ACC112 (cell line): ENCODE measurements around the gene CDCA7L.

Experiments
- H2AFZ ChIP-seq: fragments of 200-600 bp; sonication (generic); one replicate; pipeline ENCODE4 v1.6.0; 2017; ENCODE audit warnings: antibody characterized with exemption, low read length; ENCODE audit not compliant: unreplicated experiment
- H3K27ac ChIP-seq: fragments of 200-600 bp; sonication (generic); 2 replicates; pipeline ENCODE4 v1.5.1; 2014; ENCODE audit warnings: low read depth, mild to moderate bottlenecking, antibody characterized with exemption, low read length, moderate library complexity
- H3K27me3 ChIP-seq: fragments of 200-600 bp; sonication (generic); 2 replicates; pipeline ENCODE4 v1.6.1; 2014; ENCODE audit warnings: mild to moderate bottlenecking, antibody characterized with exemption, low read length, moderate library complexity, mixed read lengths; ENCODE audit not compliant: insufficient read depth
- H3K36me3 ChIP-seq: fragments of 200-600 bp; sonication (generic); 2 replicates; pipeline ENCODE4 v1.6.1; 2016; ENCODE audit warnings: mild to moderate bottlenecking, antibody characterized with exemption, low read length, moderate library complexity, mixed read lengths; ENCODE audit not compliant: insufficient read depth
- H3K4me1 ChIP-seq: fragments of 200-600 bp; sonication (generic); one replicate; pipeline ENCODE4 v1.6.1; 2016; ENCODE audit warnings: low read length, mixed read lengths; ENCODE audit not compliant: insufficient read depth, unreplicated experiment, control insufficient read depth
- H3K4me3 ChIP-seq: fragments of 200-600 bp; sonication (generic); 2 replicates; pipeline ENCODE4 v1.5.1; 2014; ENCODE audit warnings: mild to moderate bottlenecking, low read depth, low read length
- H3K79me2 ChIP-seq: fragments of 200-600 bp; sonication (generic); one replicate; pipeline ENCODE4 v1.6.0; 2016; ENCODE audit warnings: low read length; ENCODE audit not compliant: control insufficient read depth, unreplicated experiment, insufficient read depth

CDCA7L gene

DNA sequence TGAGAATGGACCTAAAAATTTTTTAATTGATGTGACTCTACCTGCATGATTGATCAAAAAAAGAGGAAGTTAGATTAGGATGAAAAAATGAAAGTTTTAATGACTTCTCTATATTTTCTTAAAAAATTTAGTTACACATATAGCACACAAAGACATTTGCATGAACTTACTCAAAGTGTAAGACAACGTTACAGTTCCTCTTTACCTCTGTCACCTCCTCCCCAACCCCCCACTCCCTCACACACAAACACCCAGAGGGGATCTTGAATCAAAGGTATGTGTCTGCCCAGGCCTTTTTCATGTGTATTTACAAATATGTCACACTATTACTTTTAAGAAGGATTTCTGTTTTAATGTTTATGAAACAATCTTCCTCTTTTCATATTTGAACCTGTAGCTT is 20.6 kb upstream of the CDCA7L start:
- H3K4me3 ChIP-seq, result no peak overlapping the region
- no peak overlapping the region for H3K27ac ChIP-seq
- no peaks in the 10 kb centered on the region for H3K27me3 ChIP-seq
- no peaks in the 10 kb centered on the region for H3K79me2 ChIP-seq
- H3K4me1 ChIP-seq, result no peaks in the 10 kb centered on the region
- H3K36me3 ChIP-seq, result no peaks in the 10 kb centered on the region
- no peak overlapping the region for H2AFZ ChIP-seq

DNA sequence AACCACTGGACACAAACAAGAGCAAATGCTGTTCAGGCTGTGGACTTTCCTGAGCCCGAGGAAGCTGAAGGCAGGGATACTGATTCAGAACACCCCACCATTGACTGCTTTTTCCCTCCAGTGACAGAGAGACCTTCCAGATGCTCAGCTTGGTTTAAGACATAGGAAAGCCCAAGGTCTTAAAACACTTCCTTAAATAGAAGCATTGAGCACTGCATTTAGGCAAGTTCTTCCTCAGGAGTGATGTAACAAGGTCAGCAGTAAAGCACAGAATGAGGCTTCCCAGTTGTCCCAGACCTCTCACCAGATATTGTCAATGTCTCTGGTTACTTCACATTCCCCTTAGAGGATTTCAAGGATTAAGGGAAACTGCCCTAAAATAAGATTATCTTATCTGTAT is 19.6 kb upstream of the CDCA7L start:
- H3K27ac ChIP-seq, result no peak overlapping the region
- H3K4me3 ChIP-seq, result no peak overlapping the region
- H3K36me3 ChIP-seq, result no peaks in the 10 kb centered on the region
- peaks cover 9% of the 10 kb centered on the region for H3K4me1 ChIP-seq
- H2AFZ ChIP-seq, result no peak overlapping the region
- H3K79me2 ChIP-seq, result no peaks in the 10 kb centered on the region
- H3K27me3 ChIP-seq, result no peaks in the 10 kb centered on the region

DNA sequence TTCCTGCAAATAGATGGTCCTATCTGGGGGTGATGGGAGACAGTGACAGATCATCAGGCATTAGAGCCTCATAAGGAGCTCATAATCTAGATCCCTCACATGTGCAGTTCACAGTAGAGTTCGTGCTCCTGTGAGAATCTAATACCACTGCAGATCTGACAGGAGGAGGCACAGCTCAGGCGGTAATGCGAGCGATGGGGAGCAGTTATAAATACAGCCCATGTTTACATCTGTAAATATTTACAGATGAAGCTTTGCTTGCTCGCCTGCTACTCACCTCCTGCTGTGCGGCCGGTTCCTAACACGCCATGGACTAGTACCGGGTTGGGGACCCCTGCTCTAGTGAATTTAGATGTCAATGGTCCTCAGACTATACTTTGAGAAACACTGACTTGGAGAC is 17.0 kb upstream of the CDCA7L start:
- no peaks in the 10 kb centered on the region for H3K36me3 ChIP-seq
- H2AFZ ChIP-seq, result no peak overlapping the region
- H3K27ac ChIP-seq, result no peak overlapping the region
- peaks cover 11% of the 10 kb centered on the region for H3K4me1 ChIP-seq
- no peaks in the 10 kb centered on the region for H3K27me3 ChIP-seq
- H3K79me2 ChIP-seq, result no peaks in the 10 kb centered on the region
- no peak overlapping the region for H3K4me3 ChIP-seq

DNA sequence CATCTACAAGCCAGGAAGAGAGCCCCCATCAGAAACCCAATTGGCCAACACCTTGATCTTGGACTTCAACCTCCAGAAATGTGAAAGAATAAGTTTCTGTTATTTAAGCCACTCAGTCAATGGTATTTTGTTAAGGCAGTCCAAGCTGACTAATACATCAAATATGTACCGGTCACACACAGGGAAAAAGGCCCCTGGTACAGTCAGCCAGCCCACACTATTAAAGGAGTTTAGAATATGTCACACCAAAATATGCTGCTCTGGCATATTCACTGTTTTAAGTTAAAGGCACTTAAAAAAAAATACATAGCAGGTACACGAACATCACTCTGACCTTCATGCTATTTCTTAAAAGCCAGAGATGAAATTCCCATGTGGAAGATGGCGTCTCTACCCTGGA is 15.2 kb upstream of the CDCA7L start:
- Histone ChIP-seq H3K4me1 (peaks cover 11% of the 10 kb centered on the region), H3K27me3 (no peaks in the 10 kb centered on the region), H3K27ac (peak overlapping the region; percentile 2; the same call in 1 of the 2 replicates), H2AFZ (no peak overlapping the region), H3K4me3 (no peak overlapping the region), H3K79me2 (no peaks in the 10 kb centered on the region), H3K36me3 (no peaks in the 10 kb centered on the region)

DNA sequence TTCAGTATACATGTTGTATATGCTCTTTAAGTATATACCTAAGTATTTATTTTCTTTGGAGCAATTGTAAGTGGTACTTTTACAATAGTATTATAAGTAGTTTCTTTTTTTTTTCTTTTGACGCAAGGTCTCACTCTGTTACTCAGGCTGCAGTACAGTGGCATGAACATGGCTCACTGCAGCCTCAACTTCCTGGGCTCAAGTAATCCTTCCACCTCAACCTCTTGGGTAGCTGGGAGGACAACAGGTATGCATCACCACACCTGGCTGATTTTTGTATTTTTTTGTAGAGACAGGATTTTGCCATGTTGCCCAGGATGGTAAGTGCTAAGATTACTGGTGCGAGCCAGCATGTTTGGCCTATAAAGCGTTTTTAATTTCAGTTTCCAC is 13.7 kb upstream of the CDCA7L start:
- Histone ChIP-seq H3K27ac (no peak overlapping the region), H3K4me1 (peaks cover 11% of the 10 kb centered on the region), H3K27me3 (no peaks in the 10 kb centered on the region), H3K36me3 (no peaks in the 10 kb centered on the region), H3K79me2 (no peaks in the 10 kb centered on the region), H2AFZ (no peak overlapping the region), H3K4me3 (no peak overlapping the region)

DNA sequence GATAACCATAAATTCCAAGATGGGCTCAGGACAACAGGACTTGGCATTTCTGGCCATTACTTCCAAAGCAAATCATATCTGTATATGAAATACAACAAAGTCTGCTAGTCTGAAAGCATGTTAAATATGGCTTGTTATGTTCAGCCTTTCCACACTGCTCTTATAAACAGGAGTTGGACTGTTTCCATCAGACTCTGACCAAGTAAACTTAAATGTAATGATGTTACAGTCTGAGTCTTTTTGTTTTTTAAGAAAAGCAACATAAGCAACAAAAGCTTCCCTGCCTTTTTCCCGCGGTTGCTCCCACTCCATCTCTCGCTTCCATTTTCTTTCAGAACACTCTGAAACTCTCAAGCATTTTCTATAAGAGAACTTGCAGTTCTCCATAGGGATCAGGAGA is 8.1 kb upstream of the CDCA7L start:
- no peaks in the 10 kb centered on the region for H3K36me3 ChIP-seq
- H3K27me3 ChIP-seq, result no peaks in the 10 kb centered on the region
- no peak overlapping the region for H3K4me3 ChIP-seq
- no peak overlapping the region for H3K27ac ChIP-seq
- no peaks in the 10 kb centered on the region for H3K79me2 ChIP-seq
- no peak overlapping the region for H2AFZ ChIP-seq
- no peaks in the 10 kb centered on the region for H3K4me1 ChIP-seq

DNA sequence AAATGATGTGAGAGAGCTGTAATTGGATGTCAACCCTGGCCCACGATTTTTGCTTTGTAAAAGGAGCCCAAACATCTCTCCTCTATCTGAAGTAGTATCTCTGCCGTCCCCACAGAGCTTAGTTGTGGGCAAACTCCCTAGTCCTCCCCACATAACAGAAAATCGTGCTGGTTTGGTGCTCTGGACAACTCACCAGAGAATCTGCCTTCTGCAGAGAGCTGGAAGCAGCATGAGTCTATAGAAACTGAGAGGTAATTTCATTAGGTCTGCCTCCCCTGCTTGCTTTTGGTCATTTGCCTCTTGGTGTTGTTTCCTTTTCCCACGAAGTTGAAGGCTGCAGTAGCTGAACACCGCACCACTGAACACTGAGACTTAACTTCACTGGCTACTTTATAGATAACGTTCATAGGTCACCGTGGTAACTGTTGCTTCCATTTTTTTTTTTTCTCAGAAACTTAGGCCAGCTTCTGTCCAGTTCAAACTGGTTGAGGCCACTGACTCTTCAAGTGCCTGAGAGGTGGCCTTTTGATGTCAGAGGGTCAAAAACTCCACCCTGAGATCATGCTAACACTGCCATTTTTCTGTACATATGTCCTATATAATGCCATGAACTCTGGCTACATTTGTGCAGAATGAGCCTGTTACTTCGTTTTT is 3.3 kb upstream of the CDCA7L start:
- Histone ChIP-seq H2AFZ (peak overlapping the region; percentile 29), H3K4me3 (no peak overlapping the region), H3K4me1 (peaks cover 9% of the 10 kb centered on the region), H3K79me2 (peaks cover 10% of the 10 kb centered on the region), H3K27me3 (no peaks in the 10 kb centered on the region), H3K36me3 (no peaks in the 10 kb centered on the region), H3K27ac (no peak overlapping the region)

DNA sequence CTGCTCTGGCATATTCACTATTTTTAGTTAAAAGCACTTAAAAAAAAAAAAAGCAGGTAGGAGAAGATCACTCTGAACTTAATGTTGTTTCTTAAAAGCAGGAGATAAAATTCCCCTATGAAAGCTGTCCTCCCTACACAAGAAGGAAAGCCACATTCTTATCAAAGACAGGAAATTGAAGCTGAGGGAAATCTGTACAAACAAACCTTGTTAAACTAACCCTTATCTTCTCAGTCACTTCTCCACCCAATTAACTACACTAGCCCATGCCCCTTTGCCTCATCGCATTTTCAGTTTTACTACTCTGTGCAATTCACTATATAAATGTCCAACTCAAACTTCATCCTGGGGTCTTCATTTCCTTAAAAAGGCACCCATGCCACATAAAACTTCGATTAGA is 2.7 kb upstream of the CDCA7L start:
- H3K4me1 ChIP-seq, result peaks cover 15% of the 10 kb centered on the region
- H3K4me3 ChIP-seq, result no peak overlapping the region
- H3K36me3 ChIP-seq, result no peaks in the 10 kb centered on the region
- peaks cover 16% of the 10 kb centered on the region for H3K79me2 ChIP-seq
- H2AFZ ChIP-seq, result no peak overlapping the region
- H3K27ac ChIP-seq, result no peak overlapping the region
- H3K27me3 ChIP-seq, result no peaks in the 10 kb centered on the region

DNA sequence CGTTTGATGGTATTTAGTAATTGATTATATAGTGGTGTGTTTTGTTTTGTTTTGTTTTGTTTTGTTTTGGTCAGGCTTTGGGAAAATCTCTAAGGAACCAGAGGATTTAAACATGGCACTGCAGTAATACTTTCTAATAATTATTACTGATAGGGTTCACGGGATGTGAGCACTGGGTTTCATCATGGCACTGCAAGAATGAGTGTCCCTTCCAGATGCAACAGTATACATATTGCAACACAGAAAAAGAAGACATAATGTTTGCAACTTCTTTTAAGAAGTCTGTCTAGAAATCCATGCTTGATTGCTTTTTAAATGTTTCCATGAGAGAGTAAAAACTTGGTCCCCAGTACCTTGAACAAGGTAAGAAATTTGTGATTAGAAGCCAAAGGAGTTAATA is 2.2 kb upstream of the CDCA7L start:
- peaks cover 20% of the 10 kb centered on the region for H3K79me2 ChIP-seq
- H3K4me3 ChIP-seq, result no peak overlapping the region
- H2AFZ ChIP-seq, result peak overlapping the region; percentile 20
- H3K36me3 ChIP-seq, result no peaks in the 10 kb centered on the region
- H3K27ac ChIP-seq, result no peak overlapping the region
- H3K27me3 ChIP-seq, result no peaks in the 10 kb centered on the region
- peaks cover 19% of the 10 kb centered on the region for H3K4me1 ChIP-seq

DNA sequence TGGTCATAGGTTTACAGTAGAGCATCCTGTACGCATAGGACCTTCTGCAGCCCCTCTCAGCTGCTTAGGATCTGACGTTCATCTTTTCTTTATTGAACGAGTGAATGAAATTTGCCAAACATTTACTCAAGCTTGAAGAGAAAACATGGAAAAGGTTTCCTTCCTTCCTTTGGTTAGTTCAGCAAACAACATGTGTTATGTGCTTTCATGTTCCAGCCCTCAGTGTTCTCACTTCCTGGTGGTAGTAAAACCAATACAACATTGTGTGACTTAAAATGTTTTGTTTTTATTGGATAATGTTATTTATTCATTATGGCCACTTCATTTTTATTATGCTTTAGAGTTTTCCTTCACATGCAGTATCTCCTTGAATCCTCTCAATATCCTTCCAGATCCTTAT is 1.4 kb upstream of the CDCA7L start:
- Histone ChIP-seq H3K79me2 (peaks cover 29% of the 10 kb centered on the region), H3K27me3 (no peaks in the 10 kb centered on the region), H3K36me3 (no peaks in the 10 kb centered on the region)

DNA sequence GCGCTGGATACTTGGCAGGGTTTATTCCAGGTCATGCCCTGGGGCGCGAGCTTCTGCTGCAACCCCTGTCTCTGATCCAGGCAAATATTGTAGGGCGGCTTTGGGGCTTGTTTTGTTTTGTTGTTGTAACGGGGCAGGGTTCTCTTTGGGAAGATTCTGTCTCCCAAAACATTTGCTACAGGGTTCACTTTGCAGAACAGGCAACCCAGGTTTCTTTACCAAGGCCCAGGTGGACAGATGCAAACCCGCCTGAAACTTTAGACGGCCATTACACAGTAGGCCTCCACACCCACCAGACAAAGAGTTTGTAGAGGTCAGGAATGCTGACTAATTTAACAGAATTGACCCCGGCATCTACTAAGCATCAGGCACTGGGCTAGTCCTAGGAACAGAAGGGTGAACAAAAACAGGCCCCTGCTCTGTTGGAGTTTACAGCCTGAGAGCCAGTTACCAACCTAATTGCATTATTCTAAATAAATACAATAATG is 567 bp upstream of the CDCA7L start:
- Histone ChIP-seq H3K79me2 (peaks cover 37% of the 10 kb centered on the region), H3K4me3 (peak overlapping the region; percentile 92), H3K27me3 (no peaks in the 10 kb centered on the region), H3K36me3 (no peaks in the 10 kb centered on the region), H3K4me1 (peaks cover 36% of the 10 kb centered on the region), H2AFZ (peak overlapping the region; percentile 43), H3K27ac (peak overlapping the region; percentile 86; the same call in 1 of the 2 replicates)

More for the DNA sequence above, 1.4 kb upstream of the CDCA7L start:
- H3K27ac ChIP-seq, result no peak overlapping the region
- peaks cover 28% of the 10 kb centered on the region for H3K4me1 ChIP-seq
- H2AFZ ChIP-seq, result peak overlapping the region; percentile 18
- H3K4me3 ChIP-seq, result no peak overlapping the region
